WTC11 (cell line): ENCODE measurements around the gene SRCIN1. TPM values are rescaled to one million over a fixed set of nuclear protein-coding genes. Genes with fewer than 3 reads are reported as not detected.
A peak's percentile ranks its signal among the peaks of the same experiment; 100 is the strongest.

Source experiments
- ATAC-seq: fragments of 200-7000 bp; cut with Tn5 transposase; 2 replicates; pipeline ENCODE4 v1.10.0; 2021; ENCODE audit warnings: mild to moderate bottlenecking, moderate library complexity
- CTCF ChIA-PET: fragments of 300-600 bp; sonication (Branson Sonifier 250); formaldehyde crosslinking; loops from one replicate; lab custom pipeline; 2021; ENCODE audit warnings: antibody characterized with exemption; lab: Charles Lee
- POLR2A ChIA-PET: fragments of 350-600 bp; sonication (Branson Sonifier 250); formaldehyde crosslinking; loops from one replicate; lab custom pipeline; 2021; ENCODE audit warnings: antibody characterized with exemption; lab: Charles Lee
- DNase-seq: peaks from one replicate; pipeline ENCODE4 v3.0.0; 2021; ENCODE audit warnings: low spot score
- H3K27ac Mint-ChIP-seq: 2 replicates; pipeline ENCODE4 v1.8.0; 2021; ENCODE audit warnings: mixed read lengths
- H3K27me3 Mint-ChIP-seq: 2 replicates; pipeline ENCODE4 v1.8.0; 2021; ENCODE audit warnings: low read depth, mild to moderate bottlenecking, moderate library complexity, mixed read lengths
- H3K36me3 Mint-ChIP-seq: 2 replicates; pipeline ENCODE4 v1.8.0; 2021; ENCODE audit warnings: mixed read lengths
- H3K4me1 Mint-ChIP-seq: 2 replicates; pipeline ENCODE4 v1.8.0; 2022; ENCODE audit warnings: mixed read lengths
- H3K4me3 Mint-ChIP-seq: 2 replicates; pipeline ENCODE4 v1.8.0; 2021; ENCODE audit warnings: mild to moderate bottlenecking, moderate library complexity, mixed read lengths
- H3K9me3 Mint-ChIP-seq: 2 replicates; pipeline ENCODE4 v1.8.0; 2021; ENCODE audit warnings: mixed read lengths
- FOXK1 ChIP-seq: sonication (generic); formaldehyde crosslinking; IDR thresholded peaks from 2 replicates; pipeline ENCODE4 v1.8.0; 2022; ENCODE audit warnings: mild to moderate bottlenecking, moderate library complexity, missing genetic modification reagents
- GTF2I ChIP-seq: fragments of 250-450 bp; sonication (Bioruptor Pico); conservative IDR thresholded peaks from 2 replicates; pipeline ENCODE4 v1.4.0; 2021; ENCODE audit warnings: mild to moderate bottlenecking
- JAZF1 ChIP-seq: fragments of 250-450 bp; sonication (Bioruptor Pico); IDR thresholded peaks from 2 replicates; pipeline ENCODE4 v1.9.0; 2021; ENCODE audit warnings: moderate library complexity, mild to moderate bottlenecking, inconsistent platforms
- MXD4 ChIP-seq: fragments of 250-450 bp; sonication (Bioruptor Pico); IDR thresholded peaks from 2 replicates; pipeline ENCODE4 v1.8.0; 2021; ENCODE audit warnings: mild to moderate bottlenecking, moderate library complexity, borderline replicate concordance
- RORB ChIP-seq: fragments of 250-450 bp; sonication (Bioruptor Pico); IDR thresholded peaks from 2 replicates; pipeline ENCODE4 v1.9.0; 2021; ENCODE audit warnings: mild to moderate bottlenecking
- SMAD4 ChIP-seq: sonication (generic); formaldehyde crosslinking; IDR thresholded peaks from 2 replicates; pipeline ENCODE4 v1.8.0; 2022; ENCODE audit warnings: mild to moderate bottlenecking, missing genetic modification reagents
- SOX15 ChIP-seq: fragments of 250-450 bp; sonication (Bioruptor Pico); IDR thresholded peaks from 2 replicates; pipeline ENCODE4 v1.9.0; 2021; ENCODE audit warnings: mild to moderate bottlenecking
- TEAD1 ChIP-seq: sonication (generic); formaldehyde crosslinking; IDR thresholded peaks from 2 replicates; pipeline ENCODE4 v1.8.0; 2022; ENCODE audit warnings: mild to moderate bottlenecking, missing genetic modification reagents
- TP53 ChIP-seq: sonication (generic); formaldehyde crosslinking; IDR thresholded peaks from 2 replicates; pipeline ENCODE4 v1.8.1; 2023; ENCODE audit warnings: mild to moderate bottlenecking, missing genetic modification reagents
- ZNF232 ChIP-seq: sonication (generic); formaldehyde crosslinking; IDR thresholded peaks from 2 replicates; pipeline ENCODE4 v1.8.0; 2022; ENCODE audit warnings: mild to moderate bottlenecking, missing genetic modification reagents
- total RNA-seq: library from RNA; stranded (reverse); gene quantifications from 3 replicates; pipeline ENCODE4 v1.2.3, GENCODE V29; 2021
- TF ChIP-seq, protein P1 (sequence below): fragments of 250-450 bp; sonication (Bioruptor Pico); conservative IDR thresholded peaks from 2 replicates; pipeline ENCODE4 v1.9.0; 2021; ENCODE audit warnings: mild to moderate bottlenecking
- TF ChIP-seq, protein P2 (sequence below): sonication (generic); formaldehyde crosslinking; IDR thresholded peaks from 2 replicates; pipeline ENCODE4 v1.8.0; 2022; ENCODE audit warnings: mild to moderate bottlenecking, missing genetic modification reagents
- TF ChIP-seq, protein P3 (sequence below): sonication (generic); formaldehyde crosslinking; conservative IDR thresholded peaks from 2 replicates; pipeline ENCODE4 v1.8.1; 2023; ENCODE audit warnings: mild to moderate bottlenecking, low read depth, missing genetic modification reagents, moderate library complexity
- TF ChIP-seq, protein P4 (sequence below): sonication (generic); formaldehyde crosslinking; conservative IDR thresholded peaks from 2 replicates; pipeline ENCODE4 v1.8.1; 2022; ENCODE audit warnings: mild to moderate bottlenecking, missing genetic modification reagents
- TF ChIP-seq, protein P5 (sequence below): sonication (generic); formaldehyde crosslinking; IDR thresholded peaks from 2 replicates; pipeline ENCODE4 v1.8.0; 2022; ENCODE audit warnings: mild to moderate bottlenecking, missing genetic modification reagents
- TF ChIP-seq, protein P6 (sequence below): sonication (generic); formaldehyde crosslinking; IDR thresholded peaks from 2 replicates; pipeline ENCODE4 v1.8.1; 2022; ENCODE audit warnings: low read depth, missing genetic modification reagents, borderline replicate concordance
- TF ChIP-seq, protein P7 (sequence below): fragments of 250-450 bp; sonication (Bioruptor Pico); IDR thresholded peaks from 2 replicates; pipeline ENCODE4 v1.9.0; 2021; ENCODE audit warnings: mild to moderate bottlenecking
- TF ChIP-seq, protein P8 (sequence below): sonication (generic); formaldehyde crosslinking; IDR thresholded peaks from 2 replicates; pipeline ENCODE4 v1.8.1; 2023; ENCODE audit warnings: mild to moderate bottlenecking, missing genetic modification reagents
- TF ChIP-seq, protein P9 (sequence below): sonication (generic); formaldehyde crosslinking; IDR thresholded peaks from 2 replicates; pipeline ENCODE4 v1.8.1; 2023; ENCODE audit warnings: mild to moderate bottlenecking, missing genetic modification reagents, borderline replicate concordance

SRCIN1 gene
- total RNA-seq, 1 experiment from 2014 or later: 17.3 TPM

DNA sequence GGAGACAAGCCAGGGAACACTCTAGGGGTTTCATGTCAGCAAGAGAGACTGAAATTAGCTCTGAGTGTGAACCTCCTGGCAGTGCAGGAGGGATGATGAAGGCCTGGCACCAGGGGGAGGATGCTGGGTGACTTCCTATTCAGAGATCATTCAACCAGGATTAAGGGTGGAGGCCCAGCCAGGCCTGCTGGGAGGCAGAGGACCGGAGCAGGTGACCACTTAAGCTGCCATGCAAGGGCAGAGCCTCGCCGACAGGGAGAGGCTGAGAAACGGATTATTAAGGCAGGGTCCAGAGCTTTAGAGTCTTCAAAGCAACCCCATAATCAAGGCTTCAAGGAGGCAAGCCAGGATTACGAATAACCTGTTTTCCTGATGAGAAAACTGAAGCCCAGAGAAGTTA lies 10.6 kb upstream of the SRCIN1 start:
- Mint-ChIP-seq H3K4me3 (no peak overlapping the region), H3K9me3 (peaks cover 13% of the 10 kb centered on the region), H3K27me3 (peaks cover 16% of the 10 kb centered on the region), H3K27ac (peak overlapping the region; percentile 71; the same call in 1 of the 2 replicates), H3K4me1 (peaks cover 53% of the 10 kb centered on the region), H3K36me3 (peaks cover 14% of the 10 kb centered on the region)
- DNase-seq: no peak
- ATAC-seq: no peak
- ChIA-PET CTCF (interaction anchor here (0.6 to 2.9 kb wide), 7 partner anchors 8 to 111 kb away, joined by 3 to 19 read pairs (median 8); no protein-coding TSS in a partner anchor), POLR2A (interaction anchor here (0.6 kb wide), 1 partner anchor 147 kb away, joined by 4 read pairs; no protein-coding TSS in a partner anchor)
- TF ChIP-seq, protein P1, sequence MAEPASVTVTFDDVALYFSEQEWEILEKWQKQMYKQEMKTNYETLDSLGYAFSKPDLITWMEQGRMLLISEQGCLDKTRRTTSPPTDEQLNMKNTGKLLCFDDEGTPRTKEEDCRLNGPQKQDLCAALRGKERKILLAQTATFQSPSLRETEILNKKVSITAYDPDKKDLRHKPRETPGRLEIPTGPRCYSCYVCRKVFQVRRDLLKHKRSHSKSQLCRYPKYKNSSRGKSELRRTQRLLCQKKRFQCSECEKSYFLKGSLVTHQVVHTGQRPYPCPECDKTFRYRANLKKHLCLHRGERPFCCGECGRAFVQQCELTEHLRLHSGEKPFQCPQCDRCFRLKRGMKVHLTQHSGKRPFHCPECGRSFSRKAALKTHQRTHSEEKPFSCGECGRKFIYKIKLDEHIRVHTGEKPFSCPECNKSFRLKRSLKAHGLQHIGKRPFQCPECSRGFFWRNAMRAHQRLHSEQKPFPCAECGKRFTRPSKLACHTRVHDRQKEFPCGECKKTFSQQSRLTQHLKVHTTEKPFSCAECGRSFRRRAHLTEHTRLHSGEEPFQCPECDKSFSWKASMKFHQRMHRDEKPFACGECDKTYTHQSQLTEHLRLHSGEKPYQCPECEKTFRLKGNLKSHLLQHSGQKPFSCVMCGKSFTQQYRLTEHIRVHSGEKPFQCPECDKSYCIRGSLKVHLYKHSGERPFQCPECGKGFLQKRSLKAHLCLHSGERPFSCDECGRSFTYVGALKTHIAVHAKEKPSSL: no peak
- TF ChIP-seq, protein P2, sequence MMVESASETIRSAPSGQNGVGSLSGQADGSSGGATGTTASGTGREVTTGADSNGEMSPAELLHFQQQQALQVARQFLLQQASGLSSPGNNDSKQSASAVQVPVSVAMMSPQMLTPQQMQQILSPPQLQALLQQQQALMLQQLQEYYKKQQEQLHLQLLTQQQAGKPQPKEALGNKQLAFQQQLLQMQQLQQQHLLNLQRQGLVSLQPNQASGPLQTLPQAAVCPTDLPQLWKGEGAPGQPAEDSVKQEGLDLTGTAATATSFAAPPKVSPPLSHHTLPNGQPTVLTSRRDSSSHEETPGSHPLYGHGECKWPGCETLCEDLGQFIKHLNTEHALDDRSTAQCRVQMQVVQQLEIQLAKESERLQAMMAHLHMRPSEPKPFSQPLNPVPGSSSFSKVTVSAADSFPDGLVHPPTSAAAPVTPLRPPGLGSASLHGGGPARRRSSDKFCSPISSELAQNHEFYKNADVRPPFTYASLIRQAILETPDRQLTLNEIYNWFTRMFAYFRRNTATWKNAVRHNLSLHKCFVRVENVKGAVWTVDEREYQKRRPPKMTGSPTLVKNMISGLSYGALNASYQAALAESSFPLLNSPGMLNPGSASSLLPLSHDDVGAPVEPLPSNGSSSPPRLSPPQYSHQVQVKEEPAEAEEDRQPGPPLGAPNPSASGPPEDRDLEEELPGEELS: no peak
- TF ChIP-seq FOXK1: no peak
- TF ChIP-seq, protein P3, sequence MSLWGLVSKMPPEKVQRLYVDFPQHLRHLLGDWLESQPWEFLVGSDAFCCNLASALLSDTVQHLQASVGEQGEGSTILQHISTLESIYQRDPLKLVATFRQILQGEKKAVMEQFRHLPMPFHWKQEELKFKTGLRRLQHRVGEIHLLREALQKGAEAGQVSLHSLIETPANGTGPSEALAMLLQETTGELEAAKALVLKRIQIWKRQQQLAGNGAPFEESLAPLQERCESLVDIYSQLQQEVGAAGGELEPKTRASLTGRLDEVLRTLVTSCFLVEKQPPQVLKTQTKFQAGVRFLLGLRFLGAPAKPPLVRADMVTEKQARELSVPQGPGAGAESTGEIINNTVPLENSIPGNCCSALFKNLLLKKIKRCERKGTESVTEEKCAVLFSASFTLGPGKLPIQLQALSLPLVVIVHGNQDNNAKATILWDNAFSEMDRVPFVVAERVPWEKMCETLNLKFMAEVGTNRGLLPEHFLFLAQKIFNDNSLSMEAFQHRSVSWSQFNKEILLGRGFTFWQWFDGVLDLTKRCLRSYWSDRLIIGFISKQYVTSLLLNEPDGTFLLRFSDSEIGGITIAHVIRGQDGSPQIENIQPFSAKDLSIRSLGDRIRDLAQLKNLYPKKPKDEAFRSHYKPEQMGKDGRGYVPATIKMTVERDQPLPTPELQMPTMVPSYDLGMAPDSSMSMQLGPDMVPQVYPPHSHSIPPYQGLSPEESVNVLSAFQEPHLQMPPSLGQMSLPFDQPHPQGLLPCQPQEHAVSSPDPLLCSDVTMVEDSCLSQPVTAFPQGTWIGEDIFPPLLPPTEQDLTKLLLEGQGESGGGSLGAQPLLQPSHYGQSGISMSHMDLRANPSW (CRISPR knock-in tag): no peak
- TF ChIP-seq, protein P4, sequence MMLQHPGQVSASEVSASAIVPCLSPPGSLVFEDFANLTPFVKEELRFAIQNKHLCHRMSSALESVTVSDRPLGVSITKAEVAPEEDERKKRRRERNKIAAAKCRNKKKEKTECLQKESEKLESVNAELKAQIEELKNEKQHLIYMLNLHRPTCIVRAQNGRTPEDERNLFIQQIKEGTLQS (CRISPR knock-in tag): no peak
- TF ChIP-seq SMAD4 (CRISPR knock-in tag): no peak
- TF ChIP-seq, protein P5, sequence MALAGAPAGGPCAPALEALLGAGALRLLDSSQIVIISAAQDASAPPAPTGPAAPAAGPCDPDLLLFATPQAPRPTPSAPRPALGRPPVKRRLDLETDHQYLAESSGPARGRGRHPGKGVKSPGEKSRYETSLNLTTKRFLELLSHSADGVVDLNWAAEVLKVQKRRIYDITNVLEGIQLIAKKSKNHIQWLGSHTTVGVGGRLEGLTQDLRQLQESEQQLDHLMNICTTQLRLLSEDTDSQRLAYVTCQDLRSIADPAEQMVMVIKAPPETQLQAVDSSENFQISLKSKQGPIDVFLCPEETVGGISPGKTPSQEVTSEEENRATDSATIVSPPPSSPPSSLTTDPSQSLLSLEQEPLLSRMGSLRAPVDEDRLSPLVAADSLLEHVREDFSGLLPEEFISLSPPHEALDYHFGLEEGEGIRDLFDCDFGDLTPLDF (CRISPR knock-in tag): no peak
- TF ChIP-seq GTF2I (CRISPR knock-in tag): no peak
- TF ChIP-seq TP53 (CRISPR knock-in tag): no peak
- TF ChIP-seq SOX15 (CRISPR knock-in tag): no peak
- no peak for TF ChIP-seq JAZF1 (CRISPR knock-in tag)
- TF ChIP-seq MXD4: no peak
- TF ChIP-seq ZNF232 (CRISPR knock-in tag): no peak
- TF ChIP-seq, protein P6, sequence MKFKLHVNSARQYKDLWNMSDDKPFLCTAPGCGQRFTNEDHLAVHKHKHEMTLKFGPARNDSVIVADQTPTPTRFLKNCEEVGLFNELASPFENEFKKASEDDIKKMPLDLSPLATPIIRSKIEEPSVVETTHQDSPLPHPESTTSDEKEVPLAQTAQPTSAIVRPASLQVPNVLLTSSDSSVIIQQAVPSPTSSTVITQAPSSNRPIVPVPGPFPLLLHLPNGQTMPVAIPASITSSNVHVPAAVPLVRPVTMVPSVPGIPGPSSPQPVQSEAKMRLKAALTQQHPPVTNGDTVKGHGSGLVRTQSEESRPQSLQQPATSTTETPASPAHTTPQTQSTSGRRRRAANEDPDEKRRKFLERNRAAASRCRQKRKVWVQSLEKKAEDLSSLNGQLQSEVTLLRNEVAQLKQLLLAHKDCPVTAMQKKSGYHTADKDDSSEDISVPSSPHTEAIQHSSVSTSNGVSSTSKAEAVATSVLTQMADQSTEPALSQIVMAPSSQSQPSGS (CRISPR knock-in tag): no peak
- TF ChIP-seq, protein P7, sequence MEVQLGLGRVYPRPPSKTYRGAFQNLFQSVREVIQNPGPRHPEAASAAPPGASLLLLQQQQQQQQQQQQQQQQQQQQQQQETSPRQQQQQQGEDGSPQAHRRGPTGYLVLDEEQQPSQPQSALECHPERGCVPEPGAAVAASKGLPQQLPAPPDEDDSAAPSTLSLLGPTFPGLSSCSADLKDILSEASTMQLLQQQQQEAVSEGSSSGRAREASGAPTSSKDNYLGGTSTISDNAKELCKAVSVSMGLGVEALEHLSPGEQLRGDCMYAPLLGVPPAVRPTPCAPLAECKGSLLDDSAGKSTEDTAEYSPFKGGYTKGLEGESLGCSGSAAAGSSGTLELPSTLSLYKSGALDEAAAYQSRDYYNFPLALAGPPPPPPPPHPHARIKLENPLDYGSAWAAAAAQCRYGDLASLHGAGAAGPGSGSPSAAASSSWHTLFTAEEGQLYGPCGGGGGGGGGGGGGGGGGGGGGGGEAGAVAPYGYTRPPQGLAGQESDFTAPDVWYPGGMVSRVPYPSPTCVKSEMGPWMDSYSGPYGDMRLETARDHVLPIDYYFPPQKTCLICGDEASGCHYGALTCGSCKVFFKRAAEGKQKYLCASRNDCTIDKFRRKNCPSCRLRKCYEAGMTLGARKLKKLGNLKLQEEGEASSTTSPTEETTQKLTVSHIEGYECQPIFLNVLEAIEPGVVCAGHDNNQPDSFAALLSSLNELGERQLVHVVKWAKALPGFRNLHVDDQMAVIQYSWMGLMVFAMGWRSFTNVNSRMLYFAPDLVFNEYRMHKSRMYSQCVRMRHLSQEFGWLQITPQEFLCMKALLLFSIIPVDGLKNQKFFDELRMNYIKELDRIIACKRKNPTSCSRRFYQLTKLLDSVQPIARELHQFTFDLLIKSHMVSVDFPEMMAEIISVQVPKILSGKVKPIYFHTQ (CRISPR knock-in tag): no peak
- TF ChIP-seq, protein P8, sequence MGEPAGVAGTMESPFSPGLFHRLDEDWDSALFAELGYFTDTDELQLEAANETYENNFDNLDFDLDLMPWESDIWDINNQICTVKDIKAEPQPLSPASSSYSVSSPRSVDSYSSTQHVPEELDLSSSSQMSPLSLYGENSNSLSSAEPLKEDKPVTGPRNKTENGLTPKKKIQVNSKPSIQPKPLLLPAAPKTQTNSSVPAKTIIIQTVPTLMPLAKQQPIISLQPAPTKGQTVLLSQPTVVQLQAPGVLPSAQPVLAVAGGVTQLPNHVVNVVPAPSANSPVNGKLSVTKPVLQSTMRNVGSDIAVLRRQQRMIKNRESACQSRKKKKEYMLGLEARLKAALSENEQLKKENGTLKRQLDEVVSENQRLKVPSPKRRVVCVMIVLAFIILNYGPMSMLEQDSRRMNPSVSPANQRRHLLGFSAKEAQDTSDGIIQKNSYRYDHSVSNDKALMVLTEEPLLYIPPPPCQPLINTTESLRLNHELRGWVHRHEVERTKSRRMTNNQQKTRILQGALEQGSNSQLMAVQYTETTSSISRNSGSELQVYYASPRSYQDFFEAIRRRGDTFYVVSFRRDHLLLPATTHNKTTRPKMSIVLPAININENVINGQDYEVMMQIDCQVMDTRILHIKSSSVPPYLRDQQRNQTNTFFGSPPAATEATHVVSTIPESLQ (CRISPR knock-in tag): no peak
- TF ChIP-seq, protein P9, sequence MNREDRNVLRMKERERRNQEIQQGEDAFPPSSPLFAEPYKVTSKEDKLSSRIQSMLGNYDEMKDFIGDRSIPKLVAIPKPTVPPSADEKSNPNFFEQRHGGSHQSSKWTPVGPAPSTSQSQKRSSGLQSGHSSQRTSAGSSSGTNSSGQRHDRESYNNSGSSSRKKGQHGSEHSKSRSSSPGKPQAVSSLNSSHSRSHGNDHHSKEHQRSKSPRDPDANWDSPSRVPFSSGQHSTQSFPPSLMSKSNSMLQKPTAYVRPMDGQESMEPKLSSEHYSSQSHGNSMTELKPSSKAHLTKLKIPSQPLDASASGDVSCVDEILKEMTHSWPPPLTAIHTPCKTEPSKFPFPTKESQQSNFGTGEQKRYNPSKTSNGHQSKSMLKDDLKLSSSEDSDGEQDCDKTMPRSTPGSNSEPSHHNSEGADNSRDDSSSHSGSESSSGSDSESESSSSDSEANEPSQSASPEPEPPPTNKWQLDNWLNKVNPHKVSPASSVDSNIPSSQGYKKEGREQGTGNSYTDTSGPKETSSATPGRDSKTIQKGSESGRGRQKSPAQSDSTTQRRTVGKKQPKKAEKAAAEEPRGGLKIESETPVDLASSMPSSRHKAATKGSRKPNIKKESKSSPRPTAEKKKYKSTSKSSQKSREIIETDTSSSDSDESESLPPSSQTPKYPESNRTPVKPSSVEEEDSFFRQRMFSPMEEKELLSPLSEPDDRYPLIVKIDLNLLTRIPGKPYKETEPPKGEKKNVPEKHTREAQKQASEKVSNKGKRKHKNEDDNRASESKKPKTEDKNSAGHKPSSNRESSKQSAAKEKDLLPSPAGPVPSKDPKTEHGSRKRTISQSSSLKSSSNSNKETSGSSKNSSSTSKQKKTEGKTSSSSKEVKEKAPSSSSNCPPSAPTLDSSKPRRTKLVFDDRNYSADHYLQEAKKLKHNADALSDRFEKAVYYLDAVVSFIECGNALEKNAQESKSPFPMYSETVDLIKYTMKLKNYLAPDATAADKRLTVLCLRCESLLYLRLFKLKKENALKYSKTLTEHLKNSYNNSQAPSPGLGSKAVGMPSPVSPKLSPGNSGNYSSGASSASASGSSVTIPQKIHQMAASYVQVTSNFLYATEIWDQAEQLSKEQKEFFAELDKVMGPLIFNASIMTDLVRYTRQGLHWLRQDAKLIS (CRISPR knock-in tag): no peak
- no peak for TF ChIP-seq RORB (CRISPR knock-in tag)
- TF ChIP-seq TEAD1 (CRISPR knock-in tag): no peak
